Fibroblast of lung (primary cell): ENCODE data around the gene DNAJC11. TPM values are rescaled to one million over a fixed set of nuclear protein-coding genes. Genes with fewer than 3 reads are reported as not detected.
"Not testable (repeated sequence)": the region's sequence is repeated elsewhere in the genome, so short reads cannot be mapped to it uniquely, and the experiment has no call there.

Experiments
- DNase-seq, 2 donors: peaks; one replicate each; pipeline versions ENCODE4 v3.0.0 to v3.0.0-alpha.2; 2010; ENCODE audit warnings: low read depth in 2 of 2
- H2AFZ ChIP-seq: 2 replicates; pipeline ENCODE4 v1.5.1; 2012; ENCODE audit warnings: low read length, control low read depth, inconsistent platforms
- H3K27ac ChIP-seq: 2 replicates; pipeline ENCODE4 v1.5.1; 2011; ENCODE audit warnings: low read length, control low read depth; ENCODE audit not compliant: insufficient read depth
- H3K27me3 ChIP-seq: 2 replicates; pipeline ENCODE4 v1.5.1; 2011; ENCODE audit warnings: mild to moderate bottlenecking, low read length; ENCODE audit not compliant: control insufficient read depth, insufficient read depth
- H3K36me3 ChIP-seq: 2 replicates; pipeline ENCODE4 v1.5.1; 2011; ENCODE audit warnings: low read length; ENCODE audit not compliant: control insufficient read depth, insufficient read depth
- H3K4me1 ChIP-seq: 2 replicates; pipeline ENCODE4 v1.5.1; 2011; ENCODE audit warnings: low read length; ENCODE audit not compliant: control insufficient read depth, insufficient read depth; ENCODE audit errors: extremely low read depth
- H3K4me2 ChIP-seq: 2 replicates; pipeline ENCODE4 v1.5.1; 2011; ENCODE audit warnings: low read length, control low read depth; ENCODE audit not compliant: insufficient read depth; ENCODE audit errors: extremely low read depth
- H3K4me3 ChIP-seq, 4 experiments: fragments of 200-600 bp in 1 of 4; sonication (generic) in 1 of 4; replicated peaks in 1 of 4; 2 replicates each; pipeline ENCODE4 v1.5.1; 2011 to 2016; ENCODE audit warnings: low read length in 4 of 4, low read depth in 3 of 4, mild to moderate bottlenecking in 3 of 4, control low read depth in 2 of 4, inconsistent platforms in 1 of 4, mixed read lengths in 1 of 4; ENCODE audit not compliant: insufficient read depth in 1 of 4; ENCODE audit errors: control extremely low read depth in 1 of 4
- H3K79me2 ChIP-seq: 2 replicates; pipeline ENCODE4 v1.5.1; 2012; ENCODE audit warnings: mild to moderate bottlenecking, low read length, inconsistent platforms; ENCODE audit not compliant: control insufficient read depth, insufficient read depth
- H3K9ac ChIP-seq: 2 replicates; pipeline ENCODE4 v1.5.1; 2011; ENCODE audit warnings: mild to moderate bottlenecking, low read length, control low read depth; ENCODE audit not compliant: insufficient read depth
- H3K9me3 ChIP-seq: 2 replicates; pipeline ENCODE4 v1.5.1; 2012; ENCODE audit warnings: low read depth, low read length; ENCODE audit not compliant: control insufficient read depth, insufficient read depth
- H4K20me1 ChIP-seq: 2 replicates; pipeline ENCODE4 v1.5.1; 2011; ENCODE audit warnings: low read length; ENCODE audit not compliant: control insufficient read depth, insufficient read depth; ENCODE audit errors: extremely low read depth
- CTCF ChIP-seq, 2 donors: IDR thresholded peaks in 1 of 2; conservative IDR thresholded peaks in 1 of 2; 1 replicate in 1 of 2; 2 replicates in 1 of 2; pipeline ENCODE4 v1.5.1; 2011 to 2012; ENCODE audit warnings: low read length in 2 of 2, control low read depth in 1 of 2, inconsistent platforms in 1 of 2, low read depth in 1 of 2, mild to moderate bottlenecking in 1 of 2
- EZH2 ChIP-seq: IDR thresholded peaks from 2 replicates; pipeline ENCODE4 v1.5.1; 2012; ENCODE audit warnings: low read length, control low read depth, mild to moderate bottlenecking; ENCODE audit errors: missing control alignments
- polyA plus RNA-seq, 2 donors: library from polyadenylated mRNA; depleted of rRNA in 1 of 2; stranded (reverse) in 1 of 2; unstranded in 1 of 2; fragments of >200 nt; gene quantifications; 2 replicates each; pipeline ENCODE4 v1.2.1, GENCODE V29; 2011 to 2012; ENCODE audit warnings: missing spikeins in 1 of 2
- total RNA-seq: library from RNA; depleted of rRNA; stranded (reverse); fragments of >200 nt; gene quantifications from 2 replicates; pipeline ENCODE4 v1.2.1, GENCODE V29; 2014

Gene DNAJC11
- total and polyA plus RNA-seq, 2 donors (not counting 1 experiment from before 2014, with no cell fraction given) = 31.8 to 35.2 TPM

- Histone ChIP-seq H4K20me1 (no peaks in the 10 kb centered on the region), H3K9me3 (no peaks in the 10 kb centered on the region), H3K27ac (no peak overlapping the region), H3K4me2 (no peak overlapping the region), H3K9ac (no peak overlapping the region), H3K79me2 (no peaks in the 10 kb centered on the region), H3K36me3 (peaks cover 6% of the 10 kb centered on the region), H3K4me3 (no peak overlapping the region), H3K27me3 (no peaks in the 10 kb centered on the region), H3K4me1 (no peaks in the 10 kb centered on the region), H2AFZ (no peak overlapping the region)
- TF ChIP-seq EZH2 (no peak), CTCF (conservative IDR thresholded peaks at IDR 0.05 in 1 of 2, IDR thresholded peaks at IDR 0.05 in 1 of 2; ENCODE audit: low read depth in 1 of 2, low read length in 2 of 2) (no peak)
- DNase-seq = no peak
These were observed 34.9 kb downstream of the DNAJC11 start for GRCh38 chr1:6666696-6667095.

- not testable (repeated sequence) for H3K4me1 ChIP-seq, H3K4me2 ChIP-seq, H3K27ac ChIP-seq, H3K36me3 ChIP-seq, H4K20me1 ChIP-seq, H3K9me3 ChIP-seq, H3K4me3 ChIP-seq, DNase-seq, H3K79me2 ChIP-seq, H3K9ac ChIP-seq, H2AFZ ChIP-seq, H3K27me3 ChIP-seq
These were observed 39.1 kb downstream of the DNAJC11 start for GRCh38 chr1:6662468-6662867.

- Histone ChIP-seq H3K9me3 (no peaks in the 10 kb centered on the region), H3K4me1 (no peaks in the 10 kb centered on the region), H3K9ac (no peak overlapping the region), H3K79me2 (no peaks in the 10 kb centered on the region), H3K36me3 (no peaks in the 10 kb centered on the region), H3K4me2 (no peak overlapping the region), H3K27ac (no peak overlapping the region), H3K4me3 (no peak overlapping the region), H2AFZ (no peak overlapping the region), H4K20me1 (no peaks in the 10 kb centered on the region), H3K27me3 (no peaks in the 10 kb centered on the region)
- DNase-seq = no peak
- TF ChIP-seq CTCF (conservative IDR thresholded peaks at IDR 0.05 in 1 of 2, IDR thresholded peaks at IDR 0.05 in 1 of 2; ENCODE audit: low read depth in 1 of 2, low read length in 2 of 2) (no peak), EZH2 (no peak)
These were observed 41.1 kb downstream of the DNAJC11 start for GRCh38 chr1:6660415-6661049.
